K562 (cell line): ENCODE results near the gene POLDIP3. TPM values are rescaled to one million over a fixed set of nuclear protein-coding genes. Genes with fewer than 3 reads are reported as not detected.

Source experiments
- ATAC-seq: fragments of 200-7000 bp; cut with Tn5 transposase; 3 replicates; pipeline ENCODE4 v1.9.1; 2020; ENCODE audit warnings: moderate library complexity
- BruUV-seq: library from RNA; stranded (reverse); fragments of 400-500 nt; replicated peaks from 2 replicates; lab custom pipeline; 2021; lab: Mats Ljungman, UMichigan
- CTCF ChIA-PET: fragments of 300-600 bp; formaldehyde crosslinking; extraction: SDS; loops from one replicate; lab custom pipeline; 2021; ENCODE audit warnings: low intra/inter-chr PET ratio; lab: Yijun Ruan, JAX
- POLR2A ChIA-PET: fragments of 300-600, 350-650 bp; sonication (Branson Sonifier 250); formaldehyde crosslinking; extraction: SDS; loops from one replicate; lab custom pipeline; 2021; ENCODE audit warnings: antibody characterized with exemption, inconsistent platforms; lab: Yijun Ruan, JAX
- DNase-seq, 4 experiments: peaks; one replicate each; pipeline versions ENCODE4 v3.0.0 to v3.0.0-alpha.2; 2011 to 2018; ENCODE audit warnings: low spot score in 3 of 4, mixed read lengths in 3 of 4; ENCODE audit errors: extremely low read depth in 1 of 4
- FAIRE-seq: peaks from 2 replicates; lab custom pipeline; 2011; peaks lifted over from hg19 to GRCh38; lab: Jason Lieb, UNC
- H2AFZ ChIP-seq: 2 replicates; pipeline ENCODE4 v1.6.0; 2011; ENCODE audit warnings: low read depth, low read length, control low read depth, inconsistent platforms
- H3K27ac ChIP-seq: fragments of 200-600 bp; 3 replicates; pipeline ENCODE4 v1.8.0; 2011; ENCODE audit warnings: low read depth, mild to moderate bottlenecking, control low read depth, inconsistent platforms, low read length, moderate library complexity, mixed read lengths; ENCODE audit errors: extremely low read depth
- H3K27me3 ChIP-seq, 2 experiments: fragments of 300-600 bp in 1 of 2; 2 replicates in 1 of 2; 3 replicates in 1 of 2; pipeline versions ENCODE4 v1.6.0 to v1.8.0; 2011; ENCODE audit warnings: inconsistent platforms in 2 of 2, low read length in 2 of 2, mild to moderate bottlenecking in 1 of 2, mixed read lengths in 1 of 2, moderate library complexity in 1 of 2; ENCODE audit not compliant: control insufficient read depth in 2 of 2, insufficient read depth in 2 of 2
- H3K36me3 ChIP-seq: fragments of 300-600 bp; 3 replicates; pipeline ENCODE4 v1.8.0; 2011; ENCODE audit warnings: mild to moderate bottlenecking, low read length, inconsistent platforms; ENCODE audit not compliant: control insufficient read depth, insufficient read depth
- H3K4me1 ChIP-seq, 2 experiments: fragments of 200-600 bp in 1 of 2; replicated peaks in 1 of 2; 2 replicates in 1 of 2; 3 replicates in 1 of 2; pipeline versions ENCODE4 v1.5.1 to v1.8.0; 2011; ENCODE audit warnings: inconsistent platforms in 2 of 2, low read length in 2 of 2, mild to moderate bottlenecking in 1 of 2, mixed read lengths in 1 of 2, moderate library complexity in 1 of 2; ENCODE audit not compliant: control insufficient read depth in 2 of 2, insufficient read depth in 2 of 2
- H3K4me2 ChIP-seq: 2 replicates; pipeline ENCODE4 v1.6.1; 2011; ENCODE audit warnings: low read length, control low read depth, inconsistent platforms, mixed read lengths; ENCODE audit not compliant: insufficient read depth
- H3K4me3 ChIP-seq: fragments of 200-600 bp; sonication (generic), shearing (Covaris generic); 2 replicates; pipeline ENCODE4 v1.5.1; 2016; ENCODE audit warnings: control low read depth, inconsistent platforms
- H3K79me2 ChIP-seq: fragments of 200-600 bp; 3 replicates; pipeline ENCODE4 v1.8.0; 2011; ENCODE audit warnings: low read length, inconsistent platforms; ENCODE audit not compliant: control insufficient read depth, insufficient read depth
- H3K9ac ChIP-seq, 2 experiments: 2 replicates each; pipeline versions ENCODE4 v1.6.0 to v1.6.1; 2011; ENCODE audit warnings: low read depth in 2 of 2, low read length in 2 of 2, control low read depth in 1 of 2, inconsistent platforms in 1 of 2, mild to moderate bottlenecking in 1 of 2, mixed read lengths in 1 of 2; ENCODE audit not compliant: insufficient read depth in 1 of 2
- H3K9me1 ChIP-seq: one replicate; pipeline ENCODE4 v1.6.0; 2011; ENCODE audit warnings: inconsistent platforms, mild to moderate bottlenecking, low read length, moderate library complexity; ENCODE audit not compliant: control insufficient read depth, insufficient read depth
- H3K9me3 ChIP-seq: replicated peaks from 2 replicates; pipeline ENCODE4 v1.5.1; 2011; ENCODE audit warnings: low read depth, low read length, inconsistent platforms; ENCODE audit not compliant: control insufficient read depth, insufficient read depth
- H4K20me1 ChIP-seq: replicated peaks from 2 replicates; pipeline ENCODE4 v1.6.1; 2011; ENCODE audit warnings: low read length, inconsistent platforms, mixed read lengths; ENCODE audit not compliant: control insufficient read depth, insufficient read depth
- AFF4 ChIP-seq: sonication (generic); formaldehyde crosslinking; IDR thresholded peaks from 2 replicates; pipeline ENCODE4 v1.8.0; 2023; ENCODE audit warnings: mild to moderate bottlenecking, missing genetic modification reagents
- ATF4 ChIP-seq: fragments of 450-650 bp; formaldehyde crosslinking; IDR thresholded peaks from 2 replicates; pipeline ENCODE4 v1.4.0; 2022; ENCODE audit warnings: mild to moderate bottlenecking, moderate library complexity
- CHD2 ChIP-seq: IDR thresholded peaks from 2 replicates; pipeline ENCODE4 v1.6.1; 2011; ENCODE audit warnings: low read depth, low read length
- HIVEP1 ChIP-seq: fragments of 250-450 bp; sonication (Bioruptor Pico); IDR thresholded peaks from 2 replicates; pipeline ENCODE4 v1.4.0; 2020; ENCODE audit warnings: mild to moderate bottlenecking
- HMGXB4 ChIP-seq: sonication (generic); formaldehyde crosslinking; IDR thresholded peaks from 2 replicates; pipeline ENCODE4 v1.8.1; 2023; ENCODE audit warnings: mild to moderate bottlenecking, missing genetic modification reagents
- HNRNPK ChIP-seq: fragments of 200-400 bp; formaldehyde crosslinking; IDR thresholded peaks from one replicate; pipeline ENCODE4 v1.6.1; 2018; ENCODE audit warnings: mild to moderate bottlenecking, low read depth, low read length; ENCODE audit not compliant: poor library complexity, severe bottlenecking
- MCM2 ChIP-seq: fragments of 450-650 bp; IDR thresholded peaks from 2 replicates; pipeline ENCODE4 v1.6.1; 2017; ENCODE audit warnings: low read depth, mild to moderate bottlenecking
- NFIC ChIP-seq: fragments of 450-650 bp; IDR thresholded peaks from 2 replicates; pipeline ENCODE4 v1.6.1; 2017; ENCODE audit warnings: mild to moderate bottlenecking, inconsistent platforms
- PREB ChIP-seq: sonication (generic); formaldehyde crosslinking; IDR thresholded peaks from 2 replicates; pipeline ENCODE4 v1.8.1; 2023; ENCODE audit warnings: mild to moderate bottlenecking, missing genetic modification reagents
- RBM15 ChIP-seq: fragments of 200-400 bp; formaldehyde crosslinking; IDR thresholded peaks from 2 replicates; pipeline ENCODE4 v1.6.1; 2018; ENCODE audit warnings: mild to moderate bottlenecking, low read length, moderate library complexity; ENCODE audit not compliant: insufficient read depth
- SREBF1 ChIP-seq: fragments of 150-350 bp; IDR thresholded peaks from 2 replicates; pipeline ENCODE4 v1.6.1; 2014; ENCODE audit warnings: antibody characterized with exemption, low read depth, low read length, borderline replicate concordance
- ZKSCAN3 ChIP-seq: fragments of 250-450 bp; sonication (Bioruptor Pico); IDR thresholded peaks from 2 replicates; pipeline ENCODE4 v1.4.0; 2020
- ZNF764 ChIP-seq: fragments of 250-450 bp; sonication (Bioruptor Pico); IDR thresholded peaks from 2 replicates; pipeline ENCODE4 v1.4.0; 2020; ENCODE audit warnings: low read depth, mild to moderate bottlenecking, moderate library complexity
- WGBS: fragments of 100-300 bp; shearing (Covaris generic); methylation state at CpG from one replicate; pipeline ENCODE4 v1.1.6; 2016; ENCODE audit warnings: low coverage, mixed read lengths; ENCODE audit not compliant: insufficient coverage; ENCODE audit errors: missing lambda C conversion rate; 5-methylcytosine and 5-hydroxymethylcytosine counted together
- in situ Hi-C: fragments of 300-500 bp; cut with MboI; formaldehyde crosslinking; loops from 4 replicates; pipeline ENCODE4 v1.15.0; 2018; ENCODE audit warnings: inconsistent platforms, mixed read lengths
- intact Hi-C: fragments of 100-400 bp; cut with micrococcal nuclease; formaldehyde crosslinking; loops from 2 replicates; pipeline ENCODE4 v1.14.2; 2022
- polyA plus RNA-seq, 8 experiments: library from polyadenylated mRNA; depleted of rRNA in 4 of 8; stranded (reverse) in 5 of 8; unstranded in 3 of 8; fragments of >200 nt; fragmentation: Nextera tagmentation in 2 of 8; fragmentation: Illumina TruSeq in 1 of 8; extraction: Ambion mirVana in 2 of 8; extraction: Trizol in 1 of 8; gene quantifications; 2 replicates each; pipeline versions ENCODE4 v1.2.1 to v1.2.3, GENCODE V29; 2011 to 2014; ENCODE audit warnings: inconsistent platforms in 1 of 8, missing spikeins in 1 of 8
- total RNA-seq, 7 experiments: library from RNA; depleted of rRNA in 6 of 7; stranded (reverse); fragments of >200 nt in 6 of 7; fragmentation: Illumina TruSeq in 2 of 7; extraction: Trizol in 2 of 7; gene quantifications; 2 replicates each; pipeline versions ENCODE4 v1.2.1 to v1.2.3, GENCODE V29; 2011 to 2021; ENCODE audit warnings: low replicate concordance in 1 of 7

The POLDIP3 gene
- total and polyA plus RNA-seq, 9 of the 15 experiments (the other 6 are each of a cell fraction or from before 2014, with no cell fraction given), result 14.3 to 53.0 (median 26.3) TPM

- Histone ChIP-seq H3K4me3 (no peak overlapping the region), H3K4me1 (peaks cover 20 to 26% of the 10 kb centered on the region in 2 experiments; a peak in 4 of 5 replicates), H3K27ac (no peak overlapping the region), H3K9me3 (no peaks in the 10 kb centered on the region), H3K79me2 (peaks cover 36% of the 10 kb centered on the region), H3K9me1 (peaks cover 2% of the 10 kb centered on the region), H4K20me1 (0 out of 2 replicates have a peak, but pooled peaks cover 3% of the 10 kb centered on the region), H3K4me2 (no peak overlapping the region), H3K9ac (no peak overlapping the region), H3K36me3 (peaks cover 18% of the 10 kb centered on the region; the same call in 2 of the 3 replicates), H3K27me3 (no peaks in the 10 kb centered on the region), H2AFZ (no peak overlapping the region)
- no peak for DNase-seq
- WGBS, result 87% methylated on average over 7 of the region's 9 CpGs
- ChIA-PET CTCF (interaction anchor here (0.6 kb wide), 1 partner anchor 1166 kb away, joined by 3 read pairs; no protein-coding TSS in a partner anchor), POLR2A (interaction anchor here (0.6 to 1.8 kb wide), 2 partner anchors 24 to 253 kb away, joined by 3 to 6 read pairs; no protein-coding TSS in a partner anchor)
- ATAC-seq, result no peak
- intact Hi-C loops (no loop called here), in situ Hi-C loops (no loop called here)
- no TSS peak for BruUV-seq
- FAIRE-seq, result no peak
- TF ChIP-seq ATF4 (CRISPR knock-in tag) (no peak), ZNF764 (CRISPR knock-in tag) (no peak), MCM2 (no peak), SREBF1 (no peak), PREB (CRISPR knock-in tag) (no peak), CHD2 (no peak), HIVEP1 (CRISPR knock-in tag) (no peak), ZKSCAN3 (CRISPR knock-in tag) (no peak), NFIC (no peak), RBM15 (no peak), HMGXB4 (CRISPR knock-in tag) (no peak), HNRNPK (no peak), AFF4 (no peak)
These were observed 25.0 kb upstream of the POLDIP3 start for GRCh38 chr22:42639541-42640241.
